ENCODE measurements around the gene GPR137B.
"Not testable (repeated sequence)": the region's sequence is repeated elsewhere in the genome, so short reads cannot be mapped to it uniquely, and the experiment has no call there.

GPR137B gene

GRCh38 chr1:236188084-236188483, 45.7 kb downstream of the GPR137B start:
- DNase-seq (ENCODE audit: low read depth in 1 of 2, low spot score in 1 of 2) = not testable (repeated sequence)

GRCh38 chr1:236193184-236193583, 50.8 kb downstream of the GPR137B start:
- DNase-seq (ENCODE audit: low read depth in 1 of 2, low spot score in 1 of 2) = no peak

- no peak for DNase-seq (ENCODE audit: low read depth in 1 of 2, low spot score in 1 of 2)
Measured at GRCh38 chr1:236200925-236201324, 58.6 kb downstream of the GPR137B start.

- DNase-seq (ENCODE audit: low read depth in 1 of 2, low spot score in 1 of 2) = no peak
Measured at GRCh38 chr1:236201786-236202185, 59.4 kb downstream of the GPR137B start.

- DNase-seq (ENCODE audit: low read depth in 1 of 2, low spot score in 1 of 2) = no peak
Measured at GRCh38 chr1:236204039-236204438, 61.7 kb downstream of the GPR137B start.

GRCh38 chr1:236204656-236205055, 62.3 kb downstream of the GPR137B start:
- DNase-seq (ENCODE audit: low read depth in 1 of 2, low spot score in 1 of 2) = no peak

- no peak for DNase-seq (ENCODE audit: low read depth in 1 of 2, low spot score in 1 of 2)
Measured at GRCh38 chr1:236206548-236206947, 64.2 kb downstream of the GPR137B start.

GRCh38 chr1:236207121-236207520, 64.8 kb downstream of the GPR137B start:
- DNase-seq (ENCODE audit: low read depth in 1 of 2, low spot score in 1 of 2) = no peak

GRCh38 chr1:236207569-236207968, 65.2 kb downstream of the GPR137B start:
- DNase-seq (ENCODE audit: low read depth in 1 of 2, low spot score in 1 of 2) = no peak

GRCh38 chr1:236209185-236209584, 66.8 kb downstream of the GPR137B start:
- DNase-seq (ENCODE audit: low read depth in 1 of 2, low spot score in 1 of 2) = no peak

- no peak for DNase-seq (ENCODE audit: low read depth in 1 of 2, low spot score in 1 of 2)
Measured at GRCh38 chr1:236209713-236210112, 67.4 kb downstream of the GPR137B start.

GRCh38 chr1:236211815-236212214, 69.5 kb downstream of the GPR137B start:
- DNase-seq (ENCODE audit: low read depth in 1 of 2, low spot score in 1 of 2) = no peak

GRCh38 chr1:236213534-236213933, 71.2 kb downstream of the GPR137B start:
- no peak for DNase-seq (ENCODE audit: low read depth in 1 of 2, low spot score in 1 of 2)

- no peak for DNase-seq (ENCODE audit: low read depth in 1 of 2, low spot score in 1 of 2)
Measured at GRCh38 chr1:236214761-236215160, 72.4 kb downstream of the GPR137B start.

- no peak for DNase-seq (ENCODE audit: low read depth in 1 of 2, low spot score in 1 of 2)
Measured at GRCh38 chr1:236220473-236220872, 78.1 kb downstream of the GPR137B start.

GRCh38 chr1:236222632-236223031, 80.3 kb downstream of the GPR137B start:
- DNase-seq (ENCODE audit: low read depth in 1 of 2, low spot score in 1 of 2) = no peak

GRCh38 chr1:236228411-236228810, 86.1 kb downstream of the GPR137B start:
- DNase-seq (ENCODE audit: low read depth in 1 of 2, low spot score in 1 of 2) = no peak

GRCh38 chr1:236235116-236235515, 92.8 kb downstream of the GPR137B start:
- DNase-seq (ENCODE audit: low read depth in 1 of 2, low spot score in 1 of 2) = no peak

- DNase-seq (ENCODE audit: low read depth in 1 of 2, low spot score in 1 of 2) = no peak
Measured at GRCh38 chr1:236239092-236239585, 96.8 kb downstream of the GPR137B start.

- no peak for DNase-seq (ENCODE audit: low read depth in 1 of 2, low spot score in 1 of 2)
Measured at GRCh38 chr1:236240675-236241074, 98.3 kb downstream of the GPR137B start.

- DNase-seq (ENCODE audit: low read depth in 1 of 2, low spot score in 1 of 2) = no peak
Measured at GRCh38 chr1:236242568-236242967, 100.2 kb downstream of the GPR137B start.

- DNase-seq (ENCODE audit: low read depth in 1 of 2, low spot score in 1 of 2) = no peak
Measured at GRCh38 chr1:236247286-236247685, 104.9 kb downstream of the GPR137B start.

GRCh38 chr1:236251587-236251986, 109.2 kb downstream of the GPR137B start:
- no peak for DNase-seq (ENCODE audit: low read depth in 1 of 2, low spot score in 1 of 2)

- no peak for DNase-seq (ENCODE audit: low read depth in 1 of 2, low spot score in 1 of 2)
Measured at GRCh38 chr1:236253119-236253518, 110.8 kb downstream of the GPR137B start.

All from activated CD4-positive, alpha-beta T cell treated with anti-CD3 and anti-CD28 coated beads, Interleukin-2, amount 50 U/mL, for 24 hours (primary cell).